HCT116 (cell line): ENCODE measurements around the gene ZMYM4. TPM values are rescaled to one million over a fixed set of nuclear protein-coding genes. Genes with fewer than 3 reads are reported as not detected.

Experiments used
- ATAC-seq: fragments of 200-7000 bp; cut with Tn5 transposase; 2 replicates; pipeline ENCODE4 v1.9.1; 2020; ENCODE audit warnings: mild to moderate bottlenecking, moderate library complexity
- BruUV-seq: library from RNA; stranded (reverse); fragments of 400-500 nt; replicated peaks from 2 replicates; lab custom pipeline; 2021; lab: Mats Ljungman, UMichigan
- CTCF ChIA-PET: fragments of 300-600 bp; sonication (Branson Sonifier 250); formaldehyde crosslinking; loops from one replicate; lab custom pipeline; 2021; ENCODE audit warnings: antibody characterized with exemption; lab: Charles Lee
- POLR2A ChIA-PET: fragments of 300-600, 350-600 bp; sonication (Branson Sonifier 250); formaldehyde crosslinking; loops from one replicate; lab custom pipeline; 2021; ENCODE audit warnings: antibody characterized with exemption; lab: Charles Lee
- RAD21 ChIA-PET, 2 experiments: fragments of 300-600 bp; sonication (Branson Sonifier 250); formaldehyde crosslinking; loops; one replicate each; lab custom pipeline; 2023; ENCODE audit warnings: low total read pairs in 2 of 2; ENCODE audit not compliant: uncharacterized antibody in 2 of 2, unreplicated experiment in 2 of 2, low non-redundant PET in 1 of 2; lab: Charles Lee
- DNase-seq: peaks from one replicate; pipeline ENCODE4 v3.0.0-alpha.2; 2010; ENCODE audit warnings: low read depth, low spot score
- H2AFZ ChIP-seq: fragments of 200-600 bp; shearing (Covaris generic), sonication (generic); 2 replicates; pipeline ENCODE4 v1.6.1; 2017; ENCODE audit warnings: low read depth, mixed run types, mixed read lengths, antibody characterized with exemption, low read length; ENCODE audit not compliant: poor library complexity, severe bottlenecking
- H3K27ac ChIP-seq: 2 replicates; pipeline ENCODE4 v1.5.1; 2012; ENCODE audit warnings: low read depth, low read length
- H3K27me3 ChIP-seq: fragments of 200-600 bp; sonication (generic); 2 replicates; pipeline ENCODE4 v1.6.1; 2016; ENCODE audit warnings: mixed run types, low read length, mixed read lengths; ENCODE audit not compliant: insufficient read depth
- H3K36me3 ChIP-seq, 2 experiments: fragments of 200-500 bp in 1 of 2; fragments of 200-600 bp in 1 of 2; sonication (Bioruptor generic) in 1 of 2; sonication (generic) in 1 of 2; 2 replicates each; pipeline versions ENCODE4 v1.5.1 to v1.6.1; 2014 to 2016; ENCODE audit warnings: low read length in 2 of 2, inconsistent platforms in 1 of 2, mixed read lengths in 1 of 2, mixed run types in 1 of 2; ENCODE audit not compliant: insufficient read depth in 2 of 2, control insufficient read depth in 1 of 2
- H3K4me1 ChIP-seq, 2 experiments: fragments of 200-600 bp in 1 of 2; sonication (generic) in 1 of 2; 2 replicates each; pipeline versions ENCODE4 v1.5.1 to v1.6.1; 2012 to 2017; ENCODE audit warnings: low read length in 2 of 2, inconsistent platforms in 1 of 2, mild to moderate bottlenecking in 1 of 2, mixed read lengths in 1 of 2, mixed run types in 1 of 2, moderate library complexity in 1 of 2; ENCODE audit not compliant: insufficient read depth in 2 of 2, control insufficient read depth in 1 of 2
- H3K4me2 ChIP-seq: fragments of 200-600 bp; sonication (generic); 2 replicates; pipeline ENCODE4 v1.6.1; 2017; ENCODE audit warnings: mixed run types, low read length, mixed read lengths
- H3K4me3 ChIP-seq, 2 experiments: fragments of 200-600 bp in 1 of 2; sonication (generic) in 1 of 2; replicated peaks in 1 of 2; 2 replicates each; pipeline ENCODE4 v1.5.1; 2011 to 2016; ENCODE audit warnings: low read length in 2 of 2, control low read depth in 1 of 2, low read depth in 1 of 2, mild to moderate bottlenecking in 1 of 2, mixed read lengths in 1 of 2, mixed run types in 1 of 2
- H3K79me2 ChIP-seq: fragments of 200-600 bp; sonication (generic); 2 replicates; pipeline ENCODE4 v1.6.1; 2017; ENCODE audit warnings: mild to moderate bottlenecking, mixed run types, low read length, moderate library complexity, mixed read lengths; ENCODE audit not compliant: insufficient read depth
- H3K9ac ChIP-seq: fragments of 200-600 bp; sonication (generic); 2 replicates; pipeline ENCODE4 v1.6.1; 2016; ENCODE audit warnings: low read length, mixed read lengths
- H3K9me2 ChIP-seq: fragments of 200-600 bp; sonication (generic), shearing (Covaris generic); 2 replicates; pipeline ENCODE4 v1.6.1; 2017; ENCODE audit warnings: mixed run types, mild to moderate bottlenecking, moderate library complexity; ENCODE audit not compliant: insufficient read depth
- H3K9me3 ChIP-seq, 2 experiments: fragments of 200-500 bp in 1 of 2; fragments of 200-600 bp in 1 of 2; sonication (Bioruptor generic) in 1 of 2; sonication (generic) in 1 of 2; 2 replicates each; pipeline ENCODE4 v1.6.1; 2014 to 2017; ENCODE audit warnings: low read length in 2 of 2, mixed read lengths in 2 of 2, inconsistent platforms in 1 of 2, low read depth in 1 of 2, mild to moderate bottlenecking in 1 of 2, mixed run types in 1 of 2, moderate library complexity in 1 of 2; ENCODE audit not compliant: control insufficient read depth in 1 of 2, insufficient read depth in 1 of 2
- H4K20me1 ChIP-seq: fragments of 200-600 bp; sonication (generic), shearing (Covaris generic); 2 replicates; pipeline ENCODE4 v1.6.1; 2017; ENCODE audit warnings: mixed run types, mild to moderate bottlenecking, moderate library complexity; ENCODE audit not compliant: insufficient read depth
- CBX3 ChIP-seq: IDR thresholded peaks from 2 replicates; pipeline ENCODE4 v1.6.1; 2012; ENCODE audit warnings: low read depth
- CEBPB ChIP-seq: IDR thresholded peaks from 2 replicates; pipeline ENCODE4 v1.6.1; 2012; ENCODE audit warnings: low read depth
- CTCF ChIP-seq, 3 experiments: fragments of 200-600 bp in 1 of 3; sonication (generic) in 1 of 3; IDR thresholded peaks in 2 of 3; conservative IDR thresholded peaks in 1 of 3; 2 replicates each; pipeline ENCODE4 v1.5.1; 2012 to 2017; ENCODE audit warnings: low read depth in 2 of 3, low read length in 2 of 3, antibody characterized with exemption in 1 of 3, borderline replicate concordance in 1 of 3, control low read depth in 1 of 3, mild to moderate bottlenecking in 1 of 3, mixed read lengths in 1 of 3, mixed run types in 1 of 3, moderate library complexity in 1 of 3; ENCODE audit not compliant: insufficient read depth in 1 of 3
- EGR1 ChIP-seq: IDR thresholded peaks from 2 replicates; pipeline ENCODE4 v1.6.1; 2012; ENCODE audit warnings: low read depth
- ELF1 ChIP-seq: IDR thresholded peaks from 2 replicates; pipeline ENCODE4 v1.6.1; 2012; ENCODE audit warnings: low read depth, borderline replicate concordance
- EZH2phosphoT487 ChIP-seq: fragments of 200-600 bp; IDR thresholded peaks from 2 replicates; pipeline ENCODE4 v1.6.1; 2018; ENCODE audit warnings: antibody characterized with exemption, borderline replicate concordance
- FOSL1 ChIP-seq: IDR thresholded peaks from 2 replicates; pipeline ENCODE4 v1.6.1; 2012; ENCODE audit warnings: low read depth
- JUND ChIP-seq: IDR thresholded peaks from 2 replicates; pipeline ENCODE4 v1.6.1; 2012
- POLR2A ChIP-seq: IDR thresholded peaks from 2 replicates; pipeline ENCODE4 v1.7.0; 2011; ENCODE audit warnings: borderline replicate concordance; ENCODE audit not compliant: insufficient read depth, insufficient read length; ENCODE audit errors: extremely low read depth
- POLR2AphosphoS5 ChIP-seq: IDR thresholded peaks from 2 replicates; pipeline ENCODE4 v1.6.1; 2011; ENCODE audit warnings: mild to moderate bottlenecking, low read depth, low read length, moderate library complexity
- REST ChIP-seq: IDR thresholded peaks from 2 replicates; pipeline ENCODE4 v1.6.1; 2012; ENCODE audit warnings: low read depth
- SIN3A ChIP-seq: IDR thresholded peaks from 2 replicates; pipeline ENCODE4 v1.6.1; 2012; ENCODE audit warnings: low read depth
- SP1 ChIP-seq: IDR thresholded peaks from 2 replicates; pipeline ENCODE4 v1.6.1; 2012; ENCODE audit warnings: low read depth
- SRF ChIP-seq: IDR thresholded peaks from 2 replicates; pipeline ENCODE4 v1.6.1; 2012; ENCODE audit warnings: low read depth
- TCF7L2 ChIP-seq: IDR thresholded peaks from 2 replicates; pipeline ENCODE4 v1.7.0; 2011; ENCODE audit warnings: borderline replicate concordance, inconsistent platforms; ENCODE audit not compliant: insufficient read depth, insufficient read length; ENCODE audit errors: extremely low read depth
- YY1 ChIP-seq: IDR thresholded peaks from 2 replicates; pipeline ENCODE4 v1.6.1; 2011; ENCODE audit warnings: low read length, low read depth, moderate library complexity, mild to moderate bottlenecking; ENCODE audit not compliant: insufficient replicate concordance; ENCODE audit errors: extremely low read depth
- ZBTB33 ChIP-seq: IDR thresholded peaks from 2 replicates; pipeline ENCODE4 v1.6.1; 2011; ENCODE audit warnings: mild to moderate bottlenecking, low read length, moderate library complexity; ENCODE audit not compliant: insufficient replicate concordance; ENCODE audit errors: extremely low read depth
- ZFX ChIP-seq: fragments of 450-650 bp; IDR thresholded peaks from 2 replicates; pipeline ENCODE4 v1.6.1; 2017
- ZNF274 ChIP-seq: fragments of 200-500 bp; sonication (Bioruptor generic); IDR thresholded peaks from 2 replicates; pipeline ENCODE4 v1.6.1; 2014; ENCODE audit warnings: mild to moderate bottlenecking, low read depth, low read length, inconsistent platforms
- intact Hi-C: fragments of 100-400 bp; cut with micrococcal nuclease; formaldehyde crosslinking; loops from 2 replicates; pipeline ENCODE4 v1.10.0; 2022
- total RNA-seq: library from RNA; stranded (reverse); gene quantifications from one replicate; pipeline ENCODE4 v1.2.1, GENCODE V29; 2021; ENCODE audit not compliant: unreplicated experiment

ZMYM4 gene
- total RNA-seq, 1 experiment from 2014 or later = 58.0 TPM

GRCh38 chr1:35334485-35334884 lies 66.0 kb downstream of the ZMYM4 start:
- H3K27me3 ChIP-seq = no peaks in the 10 kb centered on the region
- no peak for DNase-seq
- no peaks in the 10 kb centered on the region for H3K4me1 ChIP-seq
- ChIA-PET POLR2A (no interaction called here), RAD21 (no interaction called here), CTCF (interaction anchor here (1.6 kb wide), 1 partner anchor 117 kb away, joined by 3 read pairs; no protein-coding TSS in a partner anchor)
- no peak for ATAC-seq
- intact Hi-C loops = no loop called here
- peaks cover 26% of the 10 kb centered on the region; the same call in 1 of the 2 replicates for H3K79me2 ChIP-seq
- no peaks in the 10 kb centered on the region for H3K9me2 ChIP-seq
- no peak overlapping the region for H2AFZ ChIP-seq
- no peak overlapping the region for H3K27ac ChIP-seq
- no TSS peak for BruUV-seq
- no peaks in the 10 kb centered on the region for H3K9me3 ChIP-seq
- TF ChIP-seq CEBPB = no peak
- no peak for TF ChIP-seq FOSL1
- no peak for TF ChIP-seq CBX3
- no peak for TF ChIP-seq SRF
- TF ChIP-seq REST = no peak
- TF ChIP-seq POLR2A = no peak
- no peak for TF ChIP-seq ZNF274
- no peak for TF ChIP-seq YY1
- TF ChIP-seq ZFX = no peak
- no peak for TF ChIP-seq POLR2AphosphoS5
- TF ChIP-seq SP1 = no peak
- no peak for TF ChIP-seq JUND
- TF ChIP-seq SIN3A = no peak
- TF ChIP-seq CTCF (IDR thresholded peaks at IDR 0.05 in 2 of 3, conservative IDR thresholded peaks at IDR 0.05 in 1 of 3; ENCODE audit: borderline replicate concordance in 1 of 3, insufficient read depth in 1 of 3, low read depth in 2 of 3, low read length in 2 of 3) = no peak
- TF ChIP-seq TCF7L2 = no peak
- TF ChIP-seq EGR1 = no peak
- TF ChIP-seq ZBTB33 = no peak
- no peak for TF ChIP-seq EZH2phosphoT487
- TF ChIP-seq ELF1 = no peak
- H3K9ac ChIP-seq = no peak overlapping the region
- H3K4me3 ChIP-seq = no peak overlapping the region
- no peaks in the 10 kb centered on the region for H4K20me1 ChIP-seq
- H3K36me3 ChIP-seq = no peaks in the 10 kb centered on the region; a peak in 1 of 4 replicates
- no peak overlapping the region for H3K4me2 ChIP-seq
